HL-60 (cell line): ENCODE data around the gene GAL3ST2.

Experiments
- DNase-seq, 2 experiments: peaks; one replicate each; pipeline ENCODE4 v3.0.0-alpha.2; 2010 to 2020; ENCODE audit warnings: low read depth in 1 of 2, low spot score in 1 of 2
- H3K27ac ChIP-seq: fragments of 250-450 bp; sonication (Bioruptor Pico); replicated peaks from 2 replicates; pipeline ENCODE4 v1.5.1; 2020; ENCODE audit warnings: mild to moderate bottlenecking, moderate library complexity
- H3K27me3 ChIP-seq: fragments of 250-450 bp; sonication (Bioruptor Pico); 2 replicates; pipeline ENCODE4 v1.5.1; 2021; ENCODE audit warnings: mild to moderate bottlenecking, moderate library complexity; ENCODE audit not compliant: insufficient read depth, poor library complexity, severe bottlenecking
- H3K4me3 ChIP-seq: replicated peaks from 2 replicates; pipeline ENCODE4 v1.5.1; 2011; ENCODE audit warnings: mild to moderate bottlenecking, control low read depth, low read length; ENCODE audit not compliant: insufficient read depth
- CTCF ChIP-seq: IDR thresholded peaks from one replicate; pipeline ENCODE4 v1.5.1; 2011; ENCODE audit warnings: low read length, control low read depth, inconsistent platforms; ENCODE audit not compliant: insufficient read depth
- GABPA ChIP-seq: IDR thresholded peaks from 2 replicates; pipeline ENCODE4 v1.6.1; 2012; ENCODE audit warnings: low read depth
- POLR2AphosphoS5 ChIP-seq: IDR thresholded peaks from 2 replicates; pipeline ENCODE4 v1.6.1; 2012; ENCODE audit warnings: low read depth
- REST ChIP-seq: IDR thresholded peaks from 2 replicates; pipeline ENCODE4 v1.6.1; 2012; ENCODE audit warnings: low read depth; ENCODE audit not compliant: insufficient replicate concordance
- SPI1 ChIP-seq: IDR thresholded peaks from 2 replicates; pipeline ENCODE4 v1.6.1; 2012; ENCODE audit warnings: low read depth, mild to moderate bottlenecking, borderline replicate concordance

GAL3ST2 gene

GRCh38 chr2:241842620-241843211 is 66.1 kb downstream of the GAL3ST2 start:
- Histone ChIP-seq H3K4me3 (peak overlapping the region; percentile 1; the same call in 1 of the 2 replicates), H3K27me3 (peaks cover 10% of the 10 kb centered on the region), H3K27ac (no peak overlapping the region)
- DNase-seq: peak; percentile 46 to 58
- TF ChIP-seq SPI1: no peak
- TF ChIP-seq CTCF: no peak
- TF ChIP-seq POLR2AphosphoS5: peak; percentile 17; the same call in 1 of the 2 replicates

GRCh38 chr2:241843321-241844065 is 66.9 kb downstream of the GAL3ST2 start:
- Histone ChIP-seq H3K4me3 (no peak overlapping the region; the same call in 1 of the 2 replicates), H3K27me3 (peaks cover 6% of the 10 kb centered on the region), H3K27ac (no peak overlapping the region)
- DNase-seq: no peak
- TF ChIP-seq POLR2AphosphoS5 (no peak), SPI1 (no peak)

GRCh38 chr2:241844066-241844728 is 67.6 kb downstream of the GAL3ST2 start:
- peak; percentile 59 to 62 for DNase-seq
- Histone ChIP-seq H3K4me3 (no peak overlapping the region), H3K27me3 (peaks cover 6% of the 10 kb centered on the region), H3K27ac (no peak overlapping the region)
- TF ChIP-seq SPI1: peak; percentile 37; the same call in 1 of the 2 replicates
- no peak for TF ChIP-seq CTCF

- no peak for TF ChIP-seq CTCF
- no peak for TF ChIP-seq GABPA
- TF ChIP-seq REST: no peak
- no peak for TF ChIP-seq POLR2AphosphoS5
- TF ChIP-seq SPI1: no peak
- H3K27ac ChIP-seq: no peak overlapping the region
- H3K4me3 ChIP-seq: no peak overlapping the region
- no peak for DNase-seq
- peaks cover 6% of the 10 kb centered on the region for H3K27me3 ChIP-seq
Observed at GRCh38 chr2:241844831-241845578, 68.4 kb downstream of the GAL3ST2 start.
